ENCODE measurements around the gene AMIGO3.

The AMIGO3 gene

DNA sequence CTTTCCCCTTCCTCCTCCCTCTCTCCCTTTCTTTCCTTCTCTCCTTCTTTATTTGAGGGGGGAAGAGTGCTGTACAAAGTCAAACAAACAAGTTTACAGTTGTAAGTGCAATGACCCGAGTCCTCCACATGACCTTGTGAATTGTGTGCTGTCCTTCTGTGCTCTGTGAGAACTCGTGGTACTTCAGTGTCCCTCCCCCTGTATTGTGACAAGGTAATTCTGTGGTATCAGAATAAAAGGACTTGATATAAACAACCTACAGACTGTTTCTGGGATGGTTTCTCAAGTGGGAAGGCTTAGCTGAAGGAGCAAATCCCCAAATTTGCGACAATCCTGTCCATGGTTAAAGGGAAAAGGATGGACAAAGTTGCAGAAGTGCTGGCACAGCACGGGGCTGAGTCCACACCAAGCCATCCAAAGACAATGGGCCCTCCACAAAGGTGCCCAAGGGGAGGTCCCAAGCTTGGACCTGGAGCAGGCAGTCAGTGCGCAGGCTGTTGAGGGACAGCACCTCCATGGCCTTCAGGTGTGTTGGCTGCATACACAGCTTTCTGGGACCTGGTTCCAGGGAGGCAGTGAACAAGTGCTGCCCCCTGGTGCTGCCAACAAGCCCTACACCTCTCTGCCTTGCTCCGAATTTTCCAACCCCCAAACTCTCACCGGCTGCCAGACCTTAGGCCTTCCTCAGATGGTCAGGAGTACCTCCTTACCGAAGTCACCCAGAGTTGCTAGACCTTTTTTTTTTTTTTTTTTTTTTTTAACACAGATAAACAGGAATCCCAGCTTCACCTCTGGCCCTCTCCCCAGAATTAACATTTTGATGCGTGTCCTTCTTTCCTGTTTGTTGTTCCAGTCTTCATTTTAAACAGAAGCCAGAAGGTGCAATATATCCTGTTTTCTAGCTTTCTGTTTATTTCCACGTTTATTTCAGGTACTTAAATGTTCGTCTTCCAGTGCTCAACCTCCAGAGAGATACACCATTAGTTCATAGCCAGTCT is 47.9 kb downstream of the AMIGO3 start:
- no peak overlapping the region for H2AFZ ChIP-seq (ENCODE audit: low read depth, low read length)
- H3K4me3 ChIP-seq (ENCODE audit: low read length): no peak overlapping the region

GRCh38 chr3:49670940-49671290 is 48.6 kb downstream of the AMIGO3 start:
- H3K9me3 ChIP-seq (ENCODE audit: low read length): no peaks in the 10 kb centered on the region
- H3K36me3 ChIP-seq (ENCODE audit: insufficient read depth, low read length): peaks cover 6% of the 10 kb centered on the region
- H2AFZ ChIP-seq (ENCODE audit: low read depth, low read length): no peak overlapping the region
- no peak overlapping the region for H3K4me3 ChIP-seq (ENCODE audit: low read length)
- H3K4me1 ChIP-seq (ENCODE audit: insufficient read depth, low read length): peaks cover 13% of the 10 kb centered on the region
- no peaks in the 10 kb centered on the region for H3K27me3 ChIP-seq (ENCODE audit: insufficient read depth, low read length)

More for the DNA sequence above, 47.9 kb downstream of the AMIGO3 start:
- H3K36me3 ChIP-seq (ENCODE audit: insufficient read depth, low read length): peaks cover 13% of the 10 kb centered on the region
- peaks cover 13% of the 10 kb centered on the region for H3K4me1 ChIP-seq (ENCODE audit: insufficient read depth, low read length)
- no peaks in the 10 kb centered on the region for H3K9me3 ChIP-seq (ENCODE audit: low read length)
- no peaks in the 10 kb centered on the region for H3K27me3 ChIP-seq (ENCODE audit: insufficient read depth, low read length)

- Histone ChIP-seq H3K36me3 (ENCODE audit: insufficient read depth, low read length) (peaks cover 8% of the 10 kb centered on the region), H3K4me1 (ENCODE audit: insufficient read depth, low read length) (peaks cover 6% of the 10 kb centered on the region), H3K4me3 (ENCODE audit: low read length) (no peak overlapping the region), H3K27me3 (ENCODE audit: insufficient read depth, low read length) (no peaks in the 10 kb centered on the region), H3K9me3 (ENCODE audit: low read length) (no peaks in the 10 kb centered on the region), H2AFZ (ENCODE audit: low read depth, low read length) (no peak overlapping the region)
Observed at GRCh38 chr3:49669352-49669751, 50.1 kb downstream of the AMIGO3 start.

DNA sequence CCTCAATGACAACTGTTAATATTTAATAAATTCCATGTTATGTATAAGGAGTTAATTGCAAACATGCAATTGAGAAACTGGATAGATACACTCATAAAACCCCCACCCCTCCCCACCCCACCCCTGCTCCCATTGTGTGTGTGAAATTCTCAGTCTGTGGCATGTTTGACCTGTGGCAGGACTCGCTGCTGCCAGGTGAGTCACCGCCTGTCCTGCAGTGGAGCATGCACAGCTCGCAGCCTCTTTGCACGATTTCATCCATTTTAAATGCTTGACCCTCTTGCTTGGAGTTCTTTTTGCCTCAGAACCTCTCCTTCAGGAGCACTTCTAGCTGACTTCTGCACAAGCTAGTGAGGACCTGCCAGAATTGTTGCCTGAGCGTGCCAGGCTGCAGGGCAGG is 50.6 kb downstream of the AMIGO3 start:
- H3K36me3 ChIP-seq (ENCODE audit: insufficient read depth, low read length): peaks cover 8% of the 10 kb centered on the region
- H3K27me3 ChIP-seq (ENCODE audit: insufficient read depth, low read length): no peaks in the 10 kb centered on the region
- no peaks in the 10 kb centered on the region for H3K9me3 ChIP-seq (ENCODE audit: low read length)
- H3K4me1 ChIP-seq (ENCODE audit: insufficient read depth, low read length): peaks cover 6% of the 10 kb centered on the region
- no peak overlapping the region for H3K4me3 ChIP-seq (ENCODE audit: low read length)
- no peak overlapping the region for H2AFZ ChIP-seq (ENCODE audit: low read depth, low read length)

- Histone ChIP-seq H3K9me3 (ENCODE audit: low read length) (no peaks in the 10 kb centered on the region), H2AFZ (ENCODE audit: low read depth, low read length) (no peak overlapping the region), H3K27me3 (ENCODE audit: insufficient read depth, low read length) (no peaks in the 10 kb centered on the region), H3K4me1 (ENCODE audit: insufficient read depth, low read length) (peaks cover 5% of the 10 kb centered on the region), H3K4me3 (ENCODE audit: low read length) (no peak overlapping the region), H3K36me3 (ENCODE audit: insufficient read depth, low read length) (peaks cover 8% of the 10 kb centered on the region)
Observed at GRCh38 chr3:49668414-49668797, 51.1 kb downstream of the AMIGO3 start.

GRCh38 chr3:49667701-49668413 is 51.6 kb downstream of the AMIGO3 start:
- peaks cover 8% of the 10 kb centered on the region for H3K36me3 ChIP-seq (ENCODE audit: insufficient read depth, low read length)
- H2AFZ ChIP-seq (ENCODE audit: low read depth, low read length): no peak overlapping the region

More at GRCh38 chr3:49667701-49668413, 51.6 kb downstream of the AMIGO3 start:
- no peaks in the 10 kb centered on the region for H3K9me3 ChIP-seq (ENCODE audit: low read length)
- no peak overlapping the region for H3K4me3 ChIP-seq (ENCODE audit: low read length)
- no peaks in the 10 kb centered on the region for H3K27me3 ChIP-seq (ENCODE audit: insufficient read depth, low read length)
- no peaks in the 10 kb centered on the region for H3K4me1 ChIP-seq (ENCODE audit: insufficient read depth, low read length)
